T-helper 17 cell (primary cell): ENCODE results near the gene HOXD12. TPM values are rescaled to one million over a fixed set of nuclear protein-coding genes. Genes with fewer than 3 reads are reported as not detected.

Experiments
- ATAC-seq: fragments of 150-1000 bp; cut with Tn5 transposase; 2 replicates; pipeline ENCODE4 v1.10.0; 2021; ENCODE audit warnings: mild to moderate bottlenecking, moderate library complexity
- DNase-seq, 3 donors: peaks; one replicate each; pipeline versions ENCODE4 v3.0.0 to v3.0.0-alpha.2; 2020 to 2021
- H3K9me3 ChIP-seq: one replicate; pipeline ENCODE4 v1.7.0; 2013; ENCODE audit warnings: low read length, mild to moderate bottlenecking; ENCODE audit not compliant: control insufficient read depth, poor library complexity, severe bottlenecking
- H3K27ac Mint-ChIP-seq: one replicate; pipeline ENCODE4 v1.8.0; 2022; ENCODE audit warnings: mild to moderate bottlenecking, moderate library complexity, mixed read lengths
- H3K27me3 Mint-ChIP-seq: one replicate; pipeline ENCODE4 v1.8.0; 2022; ENCODE audit warnings: mixed read lengths
- H3K36me3 Mint-ChIP-seq: one replicate; pipeline ENCODE4 v1.8.0; 2022; ENCODE audit warnings: low read depth, mixed read lengths
- H3K4me1 Mint-ChIP-seq: one replicate; pipeline ENCODE4 v1.8.0; 2022; ENCODE audit warnings: mild to moderate bottlenecking, mixed read lengths
- H3K4me3 Mint-ChIP-seq: one replicate; pipeline ENCODE4 v1.8.0; 2022; ENCODE audit warnings: mild to moderate bottlenecking, moderate library complexity, mixed read lengths
- total RNA-seq, 4 donors: library from RNA in 2 of 4; stranded (reverse) in 2 of 4; gene quantifications; one replicate each; pipeline ENCODE4 v1.2.3 and lab custom pipeline; 2022 to 2026

HOXD12 gene
- total RNA-seq, 2 donors from 2014 or later: not detected

GRCh38 chr2:176128172-176128981, 28.8 kb downstream of the HOXD12 start:
- DNase-seq: no peak
- peaks cover 81% of the 10 kb centered on the region for H3K27me3 Mint-ChIP-seq
- H3K36me3 Mint-ChIP-seq: peaks cover 7% of the 10 kb centered on the region
- peaks cover 16% of the 10 kb centered on the region for H3K4me1 Mint-ChIP-seq
- no peaks in the 10 kb centered on the region for H3K9me3 ChIP-seq
- H3K4me3 Mint-ChIP-seq: peak overlapping the region; percentile 65
- peak overlapping the region; percentile 77 for H3K27ac Mint-ChIP-seq
- ATAC-seq: no peak

- H3K4me1 Mint-ChIP-seq: peaks cover 13% of the 10 kb centered on the region
- peak within 1 kb of the TSS; percentile 77 for H3K27ac Mint-ChIP-seq
- no peak for ATAC-seq
- no peaks in the 10 kb centered on the region for H3K9me3 ChIP-seq
- H3K4me3 Mint-ChIP-seq: peak within 1 kb of the TSS; percentile 75
- no peak for DNase-seq
- H3K36me3 Mint-ChIP-seq: peaks cover 7% of the 10 kb centered on the region
- peaks cover 81% of the 10 kb centered on the region for H3K27me3 Mint-ChIP-seq
These were observed 29.6 kb downstream of the HOXD12 start, which contains the start of gene HOXD8 for GRCh38 chr2:176128982-176129796. Gene HOXD8, plus strand, starts transcription at chr2:176129705. Its CDS starts 662 bp downstream, at chr2:176130367.

GRCh38 chr2:176129813-176130146, 30.2 kb downstream of the HOXD12 start:
- Mint-ChIP-seq H3K27me3 (peaks cover 81% of the 10 kb centered on the region), H3K4me1 (peaks cover 13% of the 10 kb centered on the region), H3K4me3 (peak overlapping the region; percentile 60), H3K27ac (no peak overlapping the region), H3K36me3 (peaks cover 6% of the 10 kb centered on the region)
- no peak for ATAC-seq
- H3K9me3 ChIP-seq: no peaks in the 10 kb centered on the region
- DNase-seq: no peak

DNA sequence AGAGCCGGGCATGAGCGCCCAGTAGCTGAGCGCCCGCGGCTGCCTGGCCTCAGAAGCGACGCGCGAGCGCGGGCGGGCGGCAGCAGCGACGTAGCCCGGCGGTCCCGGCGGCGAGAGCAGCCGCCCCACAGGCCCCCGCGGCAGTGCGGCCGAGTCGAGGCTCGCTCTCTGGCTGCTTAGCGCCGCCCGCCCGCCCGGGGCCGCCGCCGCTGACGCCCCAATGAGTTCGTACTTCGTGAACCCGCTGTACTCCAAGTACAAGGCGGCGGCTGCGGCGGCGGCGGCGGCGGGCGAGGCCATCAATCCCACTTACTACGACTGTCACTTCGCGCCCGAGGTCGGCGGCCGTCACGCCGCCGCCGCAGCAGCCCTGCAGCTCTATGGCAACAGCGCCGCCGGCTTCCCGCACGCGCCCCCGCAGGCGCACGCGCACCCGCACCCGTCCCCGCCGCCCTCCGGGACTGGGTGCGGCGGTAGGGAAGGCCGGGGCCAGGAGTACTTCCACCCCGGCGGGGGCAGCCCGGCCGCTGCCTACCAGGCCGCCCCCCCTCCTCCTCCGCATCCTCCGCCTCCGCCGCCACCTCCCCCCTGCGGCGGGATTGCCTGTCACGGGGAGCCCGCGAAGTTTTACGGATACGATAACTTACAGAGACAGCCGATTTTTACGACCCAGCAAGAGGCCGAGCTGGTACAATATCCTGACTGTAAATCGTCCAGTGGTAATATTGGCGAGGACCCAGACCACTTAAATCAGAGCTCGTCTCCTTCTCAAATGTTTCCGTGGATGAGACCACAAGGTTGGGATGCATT, 30.8 kb downstream of the HOXD12 start:
- peaks cover 81% of the 10 kb centered on the region for H3K27me3 Mint-ChIP-seq
- H3K27ac Mint-ChIP-seq: peak overlapping the region; percentile 89
- H3K9me3 ChIP-seq: no peaks in the 10 kb centered on the region
- no peak for DNase-seq
- peak overlapping the region; percentile 75 for H3K4me3 Mint-ChIP-seq
- H3K4me1 Mint-ChIP-seq: peaks cover 13% of the 10 kb centered on the region
- peaks cover 5% of the 10 kb centered on the region for H3K36me3 Mint-ChIP-seq
- ATAC-seq: no peak

DNA sequence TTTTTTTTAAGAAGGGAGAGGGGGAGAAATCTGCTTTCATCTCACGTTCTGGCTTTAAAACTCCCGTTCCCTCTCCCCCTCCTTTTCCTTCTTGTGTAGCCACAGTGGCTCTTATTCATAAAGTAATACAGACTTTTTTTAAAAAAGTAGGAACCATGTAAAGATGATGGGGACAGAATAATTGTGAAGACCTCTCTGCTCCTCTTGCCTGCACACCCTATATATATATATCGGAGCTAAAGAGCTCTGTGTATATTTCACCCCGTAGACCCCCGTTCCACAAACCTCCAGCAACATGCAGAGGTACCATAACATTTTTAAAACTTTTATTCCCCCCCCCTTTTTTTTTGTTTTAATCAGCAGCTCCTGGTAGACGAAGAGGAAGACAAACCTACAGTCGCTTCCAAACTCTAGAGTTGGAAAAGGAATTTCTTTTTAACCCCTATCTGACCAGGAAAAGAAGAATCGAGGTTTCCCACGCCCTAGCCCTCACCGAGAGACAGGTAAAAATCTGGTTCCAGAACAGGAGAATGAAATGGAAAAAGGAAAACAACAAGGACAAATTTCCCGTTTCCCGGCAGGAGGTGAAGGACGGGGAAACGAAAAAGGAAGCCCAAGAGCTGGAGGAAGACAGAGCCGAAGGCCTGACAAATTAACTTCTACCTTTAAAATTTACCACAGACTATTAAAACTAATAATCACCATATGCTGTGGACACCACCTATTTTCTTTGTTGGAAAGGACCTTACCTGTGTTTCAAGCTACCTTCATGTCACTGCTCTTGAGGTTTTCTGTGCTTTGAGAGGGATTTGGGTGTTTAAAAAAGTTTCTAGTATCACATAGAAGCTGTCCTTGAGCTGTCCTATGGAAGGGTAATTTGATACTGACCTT, 31.6 kb downstream of the HOXD12 start:
- Mint-ChIP-seq H3K4me1 (peaks cover 11% of the 10 kb centered on the region), H3K27ac (peak overlapping the region; percentile 89), H3K36me3 (peaks cover 6% of the 10 kb centered on the region), H3K27me3 (peaks cover 81% of the 10 kb centered on the region), H3K4me3 (peak overlapping the region; percentile 75)
- no peaks in the 10 kb centered on the region for H3K9me3 ChIP-seq
- ATAC-seq: no peak
- DNase-seq: no peak

- Mint-ChIP-seq H3K27me3 (peaks cover 76% of the 10 kb centered on the region), H3K4me1 (peaks cover 11% of the 10 kb centered on the region), H3K36me3 (peaks cover 6% of the 10 kb centered on the region), H3K27ac (peak overlapping the region; percentile 89), H3K4me3 (peak overlapping the region; percentile 68)
- DNase-seq (no peak), ATAC-seq (no peak)
- H3K9me3 ChIP-seq: no peaks in the 10 kb centered on the region
These were observed 32.2 kb downstream of the HOXD12 start for GRCh38 chr2:176131848-176132158.

DNA sequence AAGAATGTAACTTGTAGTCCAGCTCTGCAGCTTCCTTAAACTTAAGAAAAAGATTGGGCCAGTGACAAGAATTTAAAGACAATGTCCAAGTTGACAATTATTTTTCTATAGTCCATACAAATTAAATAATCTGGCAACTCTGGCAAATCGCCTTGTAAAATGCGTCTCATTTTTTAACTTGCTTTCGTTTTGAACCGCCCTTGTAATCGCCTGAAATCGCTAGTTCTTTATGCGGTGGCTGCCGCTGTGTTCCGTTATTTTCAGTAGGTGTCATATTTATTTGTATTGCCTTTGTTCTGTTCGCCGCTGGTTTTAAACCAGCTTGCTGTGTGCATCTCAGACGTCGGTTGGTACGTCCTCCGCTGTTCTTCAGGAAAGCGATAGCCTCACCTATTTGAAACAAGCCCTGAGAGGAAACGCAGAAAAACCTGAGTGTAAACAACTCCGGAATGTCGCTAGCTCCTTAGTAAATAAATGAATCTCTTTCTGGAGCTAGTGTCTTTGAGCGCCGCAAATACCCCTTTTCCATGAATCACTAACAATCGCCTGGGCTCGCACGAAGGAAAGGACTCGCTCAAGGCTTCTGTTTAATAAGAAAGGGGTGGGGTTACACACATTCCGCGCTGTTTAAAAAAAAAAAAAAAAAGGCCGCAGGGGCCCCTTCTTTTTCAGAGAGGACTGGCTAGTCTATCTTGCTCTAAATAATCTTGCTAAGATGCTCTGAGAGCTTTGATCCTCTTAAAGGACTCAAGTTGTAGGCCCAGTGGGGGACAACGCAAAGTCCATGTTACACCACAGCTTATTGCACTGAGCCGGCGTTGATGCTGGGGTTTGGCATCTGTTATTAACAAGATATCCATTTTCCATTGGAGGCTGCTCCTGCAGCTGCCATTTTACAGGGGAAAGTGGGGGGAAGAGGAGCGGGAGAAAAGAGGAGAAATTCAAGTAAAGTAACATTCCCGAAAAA, 32.9 kb downstream of the HOXD12 start:
- Mint-ChIP-seq H3K27ac (peak overlapping the region; percentile 89), H3K4me1 (peaks cover 13% of the 10 kb centered on the region), H3K36me3 (peaks cover 7% of the 10 kb centered on the region), H3K4me3 (peak overlapping the region; percentile 68), H3K27me3 (peaks cover 76% of the 10 kb centered on the region)
- no peak for DNase-seq
- ATAC-seq: no peak
- H3K9me3 ChIP-seq: no peaks in the 10 kb centered on the region

DNA sequence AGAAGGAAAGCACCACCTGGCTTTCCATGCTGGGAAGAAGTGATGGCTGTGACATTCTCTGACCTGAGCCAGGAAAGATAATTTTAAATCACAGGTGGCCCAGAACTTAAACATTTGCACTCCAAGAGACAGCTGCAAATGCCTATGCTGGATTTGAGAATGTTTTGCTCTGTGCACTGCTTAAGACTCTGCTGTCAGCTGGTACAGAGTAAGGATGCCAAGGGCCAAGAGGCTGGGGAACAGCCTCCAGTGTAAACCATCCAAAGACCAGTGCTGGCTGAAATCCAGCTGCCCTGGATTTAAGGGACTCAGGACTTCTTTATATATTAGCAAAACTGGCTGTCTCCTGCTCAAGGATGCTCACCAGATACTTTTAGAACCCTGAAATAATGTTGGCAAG, 33.8 kb downstream of the HOXD12 start:
- DNase-seq (no peak), ATAC-seq (no peak)
- peaks cover 8% of the 10 kb centered on the region for H3K36me3 Mint-ChIP-seq
- peaks cover 13% of the 10 kb centered on the region for H3K4me1 Mint-ChIP-seq
- peaks cover 76% of the 10 kb centered on the region for H3K27me3 Mint-ChIP-seq
- no peak overlapping the region for H3K27ac Mint-ChIP-seq
- no peak overlapping the region for H3K4me3 Mint-ChIP-seq
- H3K9me3 ChIP-seq: peaks cover 4% of the 10 kb centered on the region

- Mint-ChIP-seq H3K36me3 (peaks cover 6% of the 10 kb centered on the region), H3K4me3 (no peak overlapping the region), H3K27me3 (peaks cover 77% of the 10 kb centered on the region), H3K27ac (no peak overlapping the region), H3K4me1 (peaks cover 10% of the 10 kb centered on the region)
- no peak for DNase-seq
- ATAC-seq: no peak
- H3K9me3 ChIP-seq: peaks cover 4% of the 10 kb centered on the region
These were observed 34.4 kb downstream of the HOXD12 start for GRCh38 chr2:176134035-176134434.

GRCh38 chr2:176135035-176135440, 35.4 kb downstream of the HOXD12 start:
- Mint-ChIP-seq H3K27ac (no peak overlapping the region), H3K36me3 (peaks cover 6% of the 10 kb centered on the region), H3K4me3 (no peak overlapping the region), H3K27me3 (peaks cover 79% of the 10 kb centered on the region), H3K4me1 (peaks cover 10% of the 10 kb centered on the region)
- H3K9me3 ChIP-seq: peaks cover 4% of the 10 kb centered on the region
- ATAC-seq: no peak
- no peak for DNase-seq

- Mint-ChIP-seq H3K36me3 (peaks cover 6% of the 10 kb centered on the region), H3K4me3 (no peak overlapping the region), H3K27me3 (peaks cover 77% of the 10 kb centered on the region), H3K27ac (no peak overlapping the region), H3K4me1 (peaks cover 13% of the 10 kb centered on the region)
- H3K9me3 ChIP-seq: peaks cover 4% of the 10 kb centered on the region
- no peak for DNase-seq
- ATAC-seq: no peak
These were observed 37.0 kb downstream of the HOXD12 start for GRCh38 chr2:176136374-176137251.
